HG03460 (cell line): ENCODE data around the gene CSMD2.

ENCODE experiments used
- ATAC-seq: cut with Tn5 transposase; IDR thresholded peaks from one replicate; pipeline ENCODE4 v1.9.1; 2021; ENCODE audit not compliant: unreplicated experiment

CSMD2 gene

DNA sequence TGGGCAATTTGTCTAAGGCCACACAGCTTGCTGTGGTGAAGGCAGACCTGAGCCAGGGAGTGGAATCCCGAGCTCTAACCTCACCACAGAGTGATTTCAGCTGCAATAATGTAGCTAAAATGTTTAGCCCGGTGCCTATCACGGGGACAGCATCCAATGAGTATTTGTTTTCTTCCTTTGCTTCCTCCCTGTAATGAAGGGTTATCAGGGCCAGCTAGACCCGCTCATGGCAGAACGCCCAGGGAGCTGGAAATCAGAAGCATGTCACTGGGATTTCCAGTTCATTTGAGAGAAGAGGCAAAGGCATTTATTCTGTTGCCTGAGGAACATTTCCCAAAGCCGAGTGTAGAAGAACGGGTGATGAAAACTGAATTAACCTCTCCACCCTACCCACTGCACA is 509.5 kb downstream of the CSMD2 start:
- no peak for ATAC-seq

GRCh38 chr1:33654267-33654834 is 510.7 kb downstream of the CSMD2 start:
- ATAC-seq, result no peak

GRCh38 chr1:33653226-33653625 is 511.8 kb downstream of the CSMD2 start:
- ATAC-seq, result no peak

DNA sequence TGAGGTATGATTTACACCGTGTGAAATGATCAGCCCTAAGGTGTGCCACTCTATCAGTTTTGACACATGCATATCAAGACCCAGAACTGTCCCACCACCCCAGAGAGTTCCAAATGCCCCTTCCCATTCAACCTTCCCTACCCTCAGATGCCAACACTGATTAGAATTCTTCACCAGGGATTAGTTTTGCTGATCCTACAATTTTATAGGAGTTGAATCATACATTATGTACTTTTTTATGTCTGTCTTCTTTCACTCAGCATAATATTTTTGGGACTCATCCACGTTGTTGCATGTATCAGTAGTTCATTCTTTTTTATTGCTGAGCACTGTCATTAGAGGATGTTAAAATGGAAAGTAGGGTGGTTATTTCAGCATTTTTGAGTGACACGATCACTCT is 514.3 kb downstream of the CSMD2 start:
- ATAC-seq, result no peak

DNA sequence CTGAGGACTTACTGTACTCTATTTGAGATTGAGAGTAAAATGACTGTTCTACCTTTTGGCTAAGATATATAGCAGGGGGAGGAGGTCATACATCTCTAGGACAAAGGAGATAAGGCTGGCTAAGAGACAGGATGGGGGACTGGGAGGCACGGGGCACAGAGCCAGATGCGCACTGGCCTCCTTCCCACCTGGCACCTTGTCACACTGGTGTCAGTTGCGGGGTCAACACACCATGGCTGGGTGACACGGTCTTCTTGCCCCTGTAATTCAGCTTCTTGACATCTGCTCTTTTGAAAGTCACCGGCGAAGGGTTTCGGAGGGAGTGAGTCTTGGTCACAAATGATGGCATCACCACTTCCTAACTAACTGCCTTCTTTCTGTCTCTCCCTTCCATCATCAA is 515.3 kb downstream of the CSMD2 start:
- no peak for ATAC-seq

- no peak for ATAC-seq
These were observed 521.8 kb downstream of the CSMD2 start for GRCh38 chr1:33643216-33643615.

DNA sequence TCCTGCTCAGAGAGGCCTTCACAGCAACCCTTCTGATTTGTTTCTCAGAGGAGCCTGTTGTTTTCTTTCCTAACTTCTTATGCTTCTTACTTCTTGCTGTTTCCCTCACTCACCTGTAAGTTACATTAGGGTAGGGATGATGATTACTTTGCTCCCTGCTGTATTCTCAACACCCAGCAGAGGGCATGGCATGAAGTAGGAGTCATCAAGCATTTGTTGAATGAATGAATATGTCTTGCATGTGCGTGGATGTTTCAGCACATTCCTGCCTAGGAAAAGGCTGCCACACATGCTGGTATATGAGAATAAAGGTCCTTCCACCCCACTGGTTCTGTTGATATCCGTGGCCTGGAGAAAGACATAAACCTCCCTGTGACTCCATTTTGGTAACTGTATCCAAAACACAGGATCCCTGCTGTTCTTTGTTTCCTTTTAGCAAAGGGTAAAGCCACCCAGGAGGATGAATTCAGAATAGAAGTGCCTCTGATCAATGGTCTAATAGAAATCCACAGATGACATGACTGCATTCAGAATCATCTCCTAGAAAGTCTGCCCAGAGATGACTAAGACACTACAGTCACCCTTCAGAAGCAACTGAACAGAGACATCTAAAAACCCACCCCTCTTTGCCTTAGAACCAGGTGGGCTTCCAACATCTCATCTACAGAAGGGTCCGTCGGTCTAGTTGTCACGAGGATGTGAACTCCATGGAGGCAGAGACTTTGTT is 523.8 kb downstream of the CSMD2 start:
- no peak for ATAC-seq

DNA sequence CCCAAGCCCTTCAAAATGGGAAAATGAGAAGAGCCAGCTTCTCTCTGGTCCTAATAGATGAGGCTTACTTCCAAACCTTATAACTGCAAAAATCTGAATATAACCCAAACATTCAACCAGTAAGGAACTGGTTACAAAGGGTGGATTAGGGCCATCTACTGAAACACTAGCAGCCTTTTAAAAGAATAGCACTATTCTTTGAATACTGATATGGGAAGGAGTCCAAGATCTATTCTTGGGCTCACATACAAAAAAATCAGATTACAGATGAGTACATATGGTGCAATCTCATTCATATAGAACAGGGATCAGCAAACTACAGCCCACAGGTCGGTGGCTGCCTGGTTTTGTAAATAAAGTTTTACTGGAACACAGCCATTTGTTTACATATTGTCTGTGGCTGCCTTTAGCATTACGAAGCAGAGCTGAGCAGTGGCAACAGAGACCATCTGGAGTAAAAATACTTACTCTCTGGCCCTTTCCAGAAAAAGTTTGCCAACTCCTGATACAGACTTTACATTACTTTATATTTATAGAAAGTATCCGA is 524.8 kb downstream of the CSMD2 start:
- no peak for ATAC-seq

DNA sequence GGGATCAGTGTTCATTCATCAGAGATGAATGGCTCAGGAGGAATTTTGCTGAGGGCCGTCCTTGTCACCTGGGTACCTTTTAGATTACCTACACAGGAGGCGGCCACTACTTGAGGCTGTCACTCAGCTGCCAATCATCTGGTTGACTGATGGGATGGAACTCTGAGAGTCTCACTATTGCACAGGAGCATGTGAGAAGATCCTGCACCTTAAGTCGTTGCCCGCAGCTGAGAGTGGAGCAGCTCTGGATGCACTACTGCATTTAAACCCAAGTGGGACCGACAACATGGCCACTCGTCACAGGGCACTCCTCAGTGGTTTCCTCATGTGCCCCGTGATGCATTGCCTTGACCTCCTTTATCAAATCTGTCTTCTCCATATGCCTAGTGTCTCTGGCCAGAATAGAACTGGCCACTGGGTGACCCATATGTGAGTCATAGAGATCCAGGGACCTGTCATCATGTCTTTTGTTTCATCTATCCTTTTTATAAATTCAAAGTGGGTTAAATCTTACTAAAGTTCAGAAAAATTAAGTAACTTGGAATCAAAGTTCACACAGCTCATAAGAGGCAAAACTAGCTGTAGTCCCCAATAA is 527.1 kb downstream of the CSMD2 start:
- no peak for ATAC-seq

- no peak for ATAC-seq
These were observed 528.8 kb downstream of the CSMD2 start for GRCh38 chr1:33636209-33636608.

DNA sequence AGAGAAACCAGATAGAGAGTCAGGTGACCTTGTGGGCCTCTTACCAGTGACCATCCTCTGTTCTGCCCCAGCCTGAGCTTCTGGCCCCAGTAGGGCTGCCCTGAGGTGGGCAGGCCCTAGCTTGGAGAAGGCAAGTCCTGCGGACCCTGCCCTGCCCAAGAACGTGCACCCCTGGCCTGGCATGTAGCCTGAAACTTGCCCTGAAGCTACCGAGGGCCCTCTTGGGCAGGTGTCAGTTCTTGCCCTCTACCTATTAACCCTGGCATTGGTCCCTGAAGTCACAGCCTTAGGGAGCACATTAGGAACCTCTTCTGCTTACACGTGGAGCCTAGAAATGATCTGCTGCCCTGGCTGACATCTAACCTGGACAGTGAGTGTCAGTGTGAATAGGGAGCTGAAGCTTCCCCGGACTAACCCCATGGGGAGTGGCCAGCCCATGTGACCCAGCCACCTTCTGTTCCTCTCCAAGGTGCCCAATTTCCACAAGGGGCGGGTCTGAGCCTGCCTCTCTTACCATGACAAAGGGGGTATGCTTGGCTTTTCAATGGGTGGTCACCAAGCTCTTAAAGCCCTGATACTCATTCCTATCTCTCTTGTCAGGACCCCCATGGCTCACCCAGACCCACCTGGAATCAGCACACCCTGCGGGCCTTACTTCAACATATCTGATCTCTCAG is 529.6 kb downstream of the CSMD2 start:
- no peak for ATAC-seq

DNA sequence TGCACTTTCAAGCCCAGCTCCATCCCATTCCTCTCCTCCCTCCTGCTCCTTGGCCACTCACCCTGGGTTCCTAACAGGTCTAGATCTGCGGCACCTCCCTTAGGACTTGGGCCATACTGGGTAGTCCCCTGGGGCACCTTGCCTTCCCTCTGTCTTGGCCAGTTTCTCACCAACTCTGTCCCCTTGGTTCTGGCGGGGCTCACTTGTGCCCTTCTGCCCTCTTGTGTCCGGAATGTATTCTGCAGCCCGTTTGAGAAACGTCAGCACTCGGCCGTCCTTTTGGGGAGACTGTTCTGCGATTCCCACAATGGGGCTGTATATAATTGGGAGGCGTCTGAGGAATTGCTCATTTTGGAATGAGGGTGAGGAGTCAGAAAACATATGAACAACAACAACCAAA is 530.2 kb downstream of the CSMD2 start:
- no peak for ATAC-seq

- no peak for ATAC-seq
These were observed 530.9 kb downstream of the CSMD2 start for GRCh38 chr1:33634143-33634542.

GRCh38 chr1:33633019-33633801 is 531.8 kb downstream of the CSMD2 start:
- peak; percentile 64 for ATAC-seq

- ATAC-seq, result no peak
These were observed 534.3 kb downstream of the CSMD2 start for GRCh38 chr1:33630686-33631085.

GRCh38 chr1:33626801-33627200 is 538.2 kb downstream of the CSMD2 start:
- no peak for ATAC-seq

- no peak for ATAC-seq
These were observed 539.8 kb downstream of the CSMD2 start for GRCh38 chr1:33624991-33625870.

DNA sequence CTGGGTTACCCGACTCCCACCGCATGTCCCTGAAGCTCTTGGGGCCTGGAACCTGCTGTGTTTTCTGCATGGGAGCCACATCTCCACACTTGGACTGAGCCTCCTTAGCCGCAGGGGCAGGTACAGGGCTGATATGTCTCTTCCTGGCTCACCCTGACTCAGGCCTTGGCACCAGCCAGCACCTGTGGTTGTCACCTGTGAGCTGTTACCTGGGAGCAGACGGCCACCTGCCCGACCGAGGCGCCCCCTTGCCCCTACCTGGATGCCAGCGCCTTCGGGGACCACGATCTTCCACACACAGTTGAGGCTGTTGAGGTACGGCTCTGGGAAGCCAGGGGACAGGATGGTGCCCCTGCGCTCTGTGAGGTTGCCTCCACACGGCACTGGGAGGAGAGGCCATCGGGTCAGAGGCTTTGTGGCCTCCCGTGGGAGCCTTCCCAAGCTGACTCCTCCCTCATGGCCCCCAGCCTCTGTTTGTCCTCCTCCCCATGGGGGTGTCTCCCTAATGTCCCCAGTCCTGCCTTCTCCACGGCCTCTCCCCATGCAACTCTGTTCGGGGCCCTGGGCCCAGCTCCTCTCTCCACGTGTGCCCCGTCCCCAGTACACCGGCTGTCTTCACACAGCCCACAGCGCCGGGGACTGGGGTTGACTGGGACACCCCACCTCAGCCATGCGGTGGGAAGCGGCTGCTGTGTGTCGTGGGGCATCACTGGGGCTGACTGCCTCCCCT is 540.6 kb downstream of the CSMD2 start:
- ATAC-seq, result no peak

- no peak for ATAC-seq
These were observed 541.2 kb downstream of the CSMD2 start for GRCh38 chr1:33623811-33624210.
